Heart left ventricle (tissue), 16 donors: Measurements from ENCODE around the gene ZNRD2. TPM values are rescaled to one million over a fixed set of nuclear protein-coding genes. Genes with fewer than 3 reads are reported as not detected.

Experiments used
- ATAC-seq, 4 donors: fragments of 200-7000 bp; cut with Tn5 transposase; one replicate each; pipeline ENCODE4 v1.9.1; 2020 to 2022; ENCODE audit warnings: moderate library complexity in 4 of 4, mild to moderate bottlenecking in 3 of 4, moderate number of reproducible peaks in 1 of 4
- DNase-seq, 5 donors: peaks; one replicate each; pipeline ENCODE4 v3.0.0-alpha.2; 2020
- H3K27ac ChIP-seq, 12 donors: fragments of 200-600 bp; sonication (generic) in 4 of 12; one replicate each; pipeline versions ENCODE4 v1.5.0 to v1.8.0; 2016 to 2022; ENCODE audit warnings: mild to moderate bottlenecking in 2 of 12
- H3K27me3 ChIP-seq, 9 donors: fragments of 200-600 bp; sonication (generic) in 2 of 9; one replicate each; pipeline versions ENCODE4 v1.5.1 to v1.8.0; 2016 to 2022; ENCODE audit warnings: mild to moderate bottlenecking in 3 of 9
- H3K36me3 ChIP-seq, 9 donors: fragments of 200-600 bp; sonication (generic) in 2 of 9; one replicate each; pipeline versions ENCODE4 v1.5.0 to v1.8.0; 2018 to 2022; ENCODE audit warnings: mild to moderate bottlenecking in 2 of 9
- H3K4me1 ChIP-seq, 12 donors: fragments of 200-600 bp; sonication (generic) in 4 of 12; one replicate each; pipeline versions ENCODE4 v1.5.0 to v1.8.0; 2016 to 2022; ENCODE audit warnings: mild to moderate bottlenecking in 3 of 12
- H3K4me3 ChIP-seq, 12 donors: fragments of 200-600 bp; sonication (generic) in 4 of 12; one replicate each; pipeline versions ENCODE4 v1.5.0 to v1.8.0; 2017 to 2022; ENCODE audit warnings: mild to moderate bottlenecking in 9 of 12, moderate library complexity in 4 of 12
- H3K9me3 ChIP-seq, 12 donors: fragments of 200-600 bp; sonication (generic) in 4 of 12; one replicate each; pipeline versions ENCODE4 v1.5.0 to v1.8.0; 2016 to 2022; ENCODE audit warnings: mild to moderate bottlenecking in 1 of 12
- POLR2A ChIP-seq, 2 donors: fragments of 450-650 bp; IDR thresholded peaks; one replicate each; pipeline ENCODE4 v1.6.1; 2017; ENCODE audit warnings: antibody characterized with exemption in 2 of 2, mild to moderate bottlenecking in 2 of 2, moderate library complexity in 2 of 2
- WGBS, 4 donors: extraction: QIAGEN DNeasy Blood & Tissue Kit in 2 of 4; methylation state at CpG; one replicate each; pipeline versions ENCODE4 v1.1.5 to v1.1.7; 2013 to 2018; 5-methylcytosine and 5-hydroxymethylcytosine counted together
- intact Hi-C, 10 donors: fragments of 100-400 bp; cut with DNase I; formaldehyde crosslinking; loops; one replicate each; pipeline versions ENCODE4 v1.11.1 to v1.14.2; 2022
- polyA plus RNA-seq, 2 donors: library from polyadenylated mRNA; stranded (reverse); fragments of 200-250 nt; gene quantifications; one replicate each; pipeline ENCODE4 v1.2.3, GENCODE V29; 2013
- total RNA-seq, 9 donors: library from RNA; depleted of rRNA in 2 of 9; stranded (reverse); fragments of >200 nt in 2 of 9; fragmentation: NEBNext Ultra II Directional in 3 of 9; extraction: Animal tissue kit (Norgen Biotek cat#: 25700) in 3 of 9; gene quantifications; one replicate each; pipeline versions ENCODE4 v1.1.0 to v1.2.4, GENCODE V29; 2016 to 2023
- TF ChIP-seq, protein P1 (sequence below), 12 donors: fragments of 200-600 bp; sonication (generic) in 4 of 12; IDR thresholded peaks; one replicate each; pipeline versions ENCODE4 v1.5.0 to v1.8.0; 2018 to 2022; ENCODE audit warnings: antibody characterized with exemption in 12 of 12, mild to moderate bottlenecking in 5 of 12
- donor health status: ischemic (EF 13 %, LVEDD 7.1; RV severe dilation, severe dysfunction).
- donor health status: healthy with polysubstance abuse.
- donor health status: DM: no; HTN: yes; CAD: no.
- donor health status: DM: no; HTN: no; CAD: no.
- donor health status: ischemic (EF 25% LVEDD 6.9; RV normal size, moderate dysfunction).
- donor health status: ischemic (EF 25% LVEDD 5.7; RV mildly dilated, moderate dysfunction).
- donor health status: healthy.
- donor health status: DM: yes; HTN: yes; CAD: no.
- donor health status: ischemic (EF 35%, LVEDD 5.7; RV mildly dilated, moderate dysfunction).
- donor health status: nonischemic (EF 11% LVEDD 7.7; RV severe dilation, severe dysfunction).
- donor health status: DM: yes; HTN: yes; CAD: no.
- donor health status: PGD.
- donor health status: ischemic (EF 29% LVEDD 5.4; RV normal size, mild dysfunction).
- donor health status: nonischemic (EF 23%, LVEDD 6.1; RV moderate dilation, normal function).

Gene ZNRD2
- total and polyA plus RNA-seq, 11 donors, result 23.2 to 101 (median 35.7) TPM

DNA sequence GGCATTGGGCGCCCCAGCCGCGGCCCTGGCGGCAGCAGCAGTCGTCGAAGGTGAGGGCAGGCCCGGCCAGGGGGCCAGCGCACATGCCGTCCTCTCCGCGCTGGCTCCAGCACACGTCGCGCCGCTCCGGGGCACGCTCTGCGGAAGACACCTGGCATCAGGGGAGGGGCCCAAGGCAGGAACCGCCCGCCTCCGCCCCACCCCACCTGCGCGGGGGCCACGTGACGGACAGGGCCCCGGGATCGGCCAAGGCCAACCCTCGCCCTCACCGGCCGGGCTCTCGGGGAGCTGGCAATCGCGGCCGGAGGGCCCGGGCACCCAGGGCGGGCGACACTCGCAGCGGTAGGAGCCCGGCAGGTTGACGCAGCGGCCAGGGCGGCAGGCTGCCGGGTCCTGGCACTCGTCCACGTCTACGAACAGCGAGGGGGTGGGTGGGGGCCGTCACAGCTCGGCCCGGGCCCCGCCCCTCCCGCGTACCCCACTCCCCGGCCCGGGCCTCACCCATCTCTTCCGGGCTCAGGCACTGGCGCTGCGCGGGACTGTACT is 30.5 kb upstream of the ZNRD2 start:
- Histone ChIP-seq H3K36me3 (peaks cover 0 to 64% (median 44%) of the 10 kb centered on the region in 9 donors), H3K4me3 (peak overlapping the region; percentile 11 to 66 (median 52)), H3K27ac (peak overlapping the region; percentile 66 to 95 (median 88)), H3K9me3 (no peaks in the 10 kb centered on the region), H3K27me3 (no peaks in the 10 kb centered on the region), H3K4me1 (peaks cover 0 to 28% (median 20%) of the 10 kb centered on the region in 12 donors)
- WGBS, 4 donors, result 20 to 58% (median 23%) methylated on average over 14 to 60 of the region's 60 CpGs
- peak in 2 of 4 donors; percentile 6 to 46 for ATAC-seq
- peak in 1 of 5 donors; percentile 49 for DNase-seq
- TF ChIP-seq POLR2A (IDR thresholded peaks at IDR 0.05), result no peak
- TF ChIP-seq, protein P1, sequence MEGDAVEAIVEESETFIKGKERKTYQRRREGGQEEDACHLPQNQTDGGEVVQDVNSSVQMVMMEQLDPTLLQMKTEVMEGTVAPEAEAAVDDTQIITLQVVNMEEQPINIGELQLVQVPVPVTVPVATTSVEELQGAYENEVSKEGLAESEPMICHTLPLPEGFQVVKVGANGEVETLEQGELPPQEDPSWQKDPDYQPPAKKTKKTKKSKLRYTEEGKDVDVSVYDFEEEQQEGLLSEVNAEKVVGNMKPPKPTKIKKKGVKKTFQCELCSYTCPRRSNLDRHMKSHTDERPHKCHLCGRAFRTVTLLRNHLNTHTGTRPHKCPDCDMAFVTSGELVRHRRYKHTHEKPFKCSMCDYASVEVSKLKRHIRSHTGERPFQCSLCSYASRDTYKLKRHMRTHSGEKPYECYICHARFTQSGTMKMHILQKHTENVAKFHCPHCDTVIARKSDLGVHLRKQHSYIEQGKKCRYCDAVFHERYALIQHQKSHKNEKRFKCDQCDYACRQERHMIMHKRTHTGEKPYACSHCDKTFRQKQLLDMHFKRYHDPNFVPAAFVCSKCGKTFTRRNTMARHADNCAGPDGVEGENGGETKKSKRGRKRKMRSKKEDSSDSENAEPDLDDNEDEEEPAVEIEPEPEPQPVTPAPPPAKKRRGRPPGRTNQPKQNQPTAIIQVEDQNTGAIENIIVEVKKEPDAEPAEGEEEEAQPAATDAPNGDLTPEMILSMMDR (IDR thresholded peaks at IDR 0.05), result peak in 5 of 12 donors; percentile 41 to 70 (median 64)
- intact Hi-C loops, result loop anchor here (1.0 to 10.0 kb wide), 13 partner anchors 15 to 455 kb away; partner anchors contain the start of genes ZNRD2 (in 4 of the 10), KCNK7 (in 2 of the 10), EHBP1L1 (in 1 of the 10) and MAP3K11 (in 1 of the 10)

DNA sequence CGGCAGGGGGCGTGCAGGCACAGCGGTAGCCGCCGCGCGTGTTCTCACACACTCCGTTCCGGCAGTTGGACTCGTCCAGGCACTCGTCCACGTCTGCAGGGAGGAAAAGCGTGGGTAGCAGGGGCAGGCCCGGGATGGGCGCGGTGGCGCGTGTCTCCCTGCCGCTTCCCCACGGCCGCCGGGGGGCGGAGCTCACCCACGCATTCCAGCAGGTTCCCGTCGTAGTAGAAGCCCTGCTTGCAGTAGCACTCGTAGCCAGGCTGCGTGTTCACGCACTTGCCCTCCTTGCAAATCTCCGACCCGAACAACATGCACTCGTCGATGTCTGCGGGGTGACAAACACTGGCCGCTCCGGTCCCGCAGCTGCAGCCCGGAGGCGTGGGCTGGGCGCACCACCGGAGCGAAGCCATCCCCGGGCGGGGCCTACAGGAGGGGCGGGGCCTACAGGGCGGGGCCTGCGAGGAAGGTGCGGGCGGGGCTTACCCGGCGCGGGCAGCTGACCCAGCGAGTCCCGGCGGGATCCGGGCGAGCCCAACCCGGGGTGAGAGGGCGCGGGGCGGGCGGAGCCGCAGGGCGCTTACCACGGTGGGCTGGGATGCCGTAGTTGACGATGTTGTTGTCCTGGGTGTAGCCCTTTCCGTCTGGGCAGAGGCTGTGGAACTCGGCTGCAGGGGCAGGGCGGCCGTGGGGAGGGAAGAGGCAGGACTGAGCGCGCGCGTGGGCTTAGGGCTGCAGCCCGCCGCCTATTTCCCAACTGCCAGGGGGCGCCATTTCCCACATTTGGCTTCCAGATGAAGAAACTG is 29.8 kb upstream of the ZNRD2 start:
- DNase-seq (peak; percentile 90 to 95 (median 93)), ATAC-seq (peak; percentile 84 to 93 (median 91))
- H3K4me3 ChIP-seq, result peak overlapping the region; percentile 11 to 66 (median 52)
- H3K9me3 ChIP-seq, result no peaks in the 10 kb centered on the region
- peak overlapping the region; percentile 66 to 95 (median 88) for H3K27ac ChIP-seq
- H3K4me1 ChIP-seq, result peaks cover 0 to 28% (median 20%) of the 10 kb centered on the region in 12 donors
- H3K36me3 ChIP-seq, result peaks cover 0 to 63% (median 41%) of the 10 kb centered on the region in 9 donors
- 0 to 1% (median 0%) methylated on average over 16 to 78 of the region's 78 CpGs for WGBS, 4 donors
- no peaks in the 10 kb centered on the region for H3K27me3 ChIP-seq
- intact Hi-C loops, result loop anchor here in 9 of 10 donors (1.0 to 10.0 kb wide), 13 partner anchors 14 to 454 kb away; partner anchors contain the start of genes ZNRD2 (in 4 of the 9), EHBP1L1 (in 1 of the 9), KCNK7 (in 1 of the 9) and LTBP3 (in 1 of the 9)
- TF ChIP-seq POLR2A (IDR thresholded peaks at IDR 0.05), result peak in 1 of 2 donors; percentile 49
- TF ChIP-seq, protein P1 (IDR thresholded peaks at IDR 0.05), result peak; percentile 79 to 95 (median 88)

DNA sequence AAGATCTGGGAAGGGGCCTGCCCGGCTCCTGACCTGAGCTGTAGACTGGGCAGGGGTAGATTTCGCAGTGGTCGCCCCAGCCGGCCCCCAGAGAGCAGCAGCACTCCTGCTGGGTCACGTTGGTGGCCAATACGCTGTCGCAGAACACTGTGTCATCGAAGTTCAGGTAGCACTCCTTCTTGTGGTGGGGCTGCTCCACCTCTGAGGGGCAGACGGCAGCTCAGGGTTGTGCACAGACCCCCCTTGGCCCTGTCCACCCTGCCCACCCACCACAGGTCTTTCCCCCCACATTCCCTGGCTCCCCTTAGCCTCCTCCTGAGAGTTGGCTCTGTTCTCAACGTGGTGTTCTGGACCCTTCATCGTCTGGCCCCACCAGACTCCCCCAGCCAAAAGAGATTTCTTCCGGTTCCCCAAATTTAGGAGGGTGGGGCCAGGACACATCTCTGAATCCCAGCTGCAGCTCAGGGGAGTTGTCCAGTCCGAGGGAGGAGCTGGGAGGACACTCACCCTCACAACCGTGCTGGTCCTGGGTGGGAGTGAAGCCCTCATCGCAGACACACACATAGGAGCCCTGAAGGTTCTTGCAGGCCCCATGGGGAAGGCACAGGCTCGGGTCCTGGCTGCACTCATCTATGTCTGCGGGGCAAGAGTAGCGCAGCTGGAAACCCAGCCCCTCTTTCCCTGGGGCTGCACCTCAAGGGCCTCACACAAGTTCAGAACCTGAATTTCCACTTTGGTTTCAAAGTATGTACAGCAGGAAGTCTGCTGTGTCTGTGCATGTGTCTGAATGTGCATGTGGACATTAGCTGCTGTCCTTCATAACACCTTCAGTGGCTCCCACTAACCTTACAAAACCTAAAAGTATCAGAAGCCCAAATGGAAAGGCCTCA is 28.9 kb upstream of the ZNRD2 start:
- H3K9me3 ChIP-seq, result no peaks in the 10 kb centered on the region
- intact Hi-C loops, result loop anchor here in 9 of 10 donors (1.0 to 10.0 kb wide), 12 partner anchors 13 to 453 kb away; partner anchors contain the start of genes ZNRD2 (in 2 of the 9), EHBP1L1 (in 1 of the 9), KCNK7 (in 1 of the 9) and LTBP3 (in 1 of the 9)
- ATAC-seq (no peak), DNase-seq (no peak)
- WGBS, 4 donors, result 41 to 56% (median 45%) methylated on average over 10 to 18 of the region's 18 CpGs
- H3K4me3 ChIP-seq, result peak overlapping the region in 11 of 12 donors; percentile 24 to 66 (median 53)
- H3K27me3 ChIP-seq, result no peaks in the 10 kb centered on the region
- TF ChIP-seq, protein P1 (IDR thresholded peaks at IDR 0.05), result peak in 1 of 12 donors; percentile 4
- no peak for TF ChIP-seq POLR2A (IDR thresholded peaks at IDR 0.05)
- H3K36me3 ChIP-seq, result peaks cover 0 to 63% (median 40%) of the 10 kb centered on the region in 9 donors
- peak overlapping the region; percentile 66 to 95 (median 88) for H3K27ac ChIP-seq
- H3K4me1 ChIP-seq, result peaks cover 0 to 28% (median 20%) of the 10 kb centered on the region in 12 donors
